GM21515 (cell line): ENCODE data around the gene ST3GAL2.

ENCODE experiments used
- ATAC-seq: cut with Tn5 transposase; IDR thresholded peaks from one replicate; pipeline ENCODE4 v1.9.1; 2021; ENCODE audit not compliant: unreplicated experiment

The ST3GAL2 gene

DNA sequence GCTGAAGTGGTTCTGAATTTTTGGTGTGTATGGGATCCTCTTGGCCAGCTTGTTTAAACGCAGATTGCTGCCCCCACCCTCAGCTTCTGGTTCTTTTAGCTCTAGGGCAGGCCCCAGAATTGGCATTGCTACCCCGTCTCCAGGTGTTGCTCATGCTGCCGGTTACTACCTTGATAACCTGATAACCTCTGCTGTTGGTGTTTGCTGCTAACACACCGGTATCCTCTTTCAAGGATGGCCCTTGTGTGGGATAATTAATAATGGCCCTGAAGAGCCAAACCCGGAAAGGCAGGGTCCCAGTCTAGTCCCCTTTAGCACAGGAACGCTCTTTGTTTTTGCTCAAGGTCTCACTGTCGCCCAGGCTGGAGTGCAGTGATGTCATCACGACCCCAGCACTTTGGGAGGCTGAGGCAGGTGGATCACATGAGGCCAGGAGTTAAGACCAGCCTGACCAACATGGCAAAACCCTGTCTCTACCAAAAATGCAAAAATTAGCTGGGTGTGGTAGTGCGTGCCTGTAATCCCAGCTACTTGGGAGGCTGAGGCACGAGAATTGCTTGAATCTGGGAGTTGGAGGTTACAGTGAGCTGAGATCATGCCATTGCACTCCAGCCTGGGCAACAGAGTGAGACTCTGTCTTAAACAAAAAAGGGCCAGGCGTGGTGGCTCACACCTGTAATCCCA is 1.3 kb upstream of the ST3GAL2 start:
- ATAC-seq = no peak

DNA sequence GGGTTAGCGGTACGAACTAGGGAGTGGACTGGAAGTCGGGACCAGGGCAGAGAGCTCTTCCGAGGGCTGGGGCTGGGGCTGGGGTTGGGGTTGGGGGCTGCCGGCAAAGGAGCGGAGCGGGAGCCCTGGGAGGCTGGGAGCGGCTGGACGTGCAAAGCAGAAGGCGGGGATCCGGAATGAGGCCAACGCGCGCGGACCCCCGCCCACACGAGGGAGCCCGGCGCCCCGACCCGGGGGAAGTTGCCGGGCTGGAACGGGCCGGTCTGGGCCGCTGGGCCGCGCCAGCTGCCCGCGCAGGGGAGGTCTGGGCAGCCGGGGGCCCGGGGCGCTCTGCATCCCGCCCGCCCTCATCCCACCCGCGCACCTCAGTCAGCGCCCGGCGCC is 323 bp downstream of the ST3GAL2 start:
- ATAC-seq = peak; percentile 1

DNA sequence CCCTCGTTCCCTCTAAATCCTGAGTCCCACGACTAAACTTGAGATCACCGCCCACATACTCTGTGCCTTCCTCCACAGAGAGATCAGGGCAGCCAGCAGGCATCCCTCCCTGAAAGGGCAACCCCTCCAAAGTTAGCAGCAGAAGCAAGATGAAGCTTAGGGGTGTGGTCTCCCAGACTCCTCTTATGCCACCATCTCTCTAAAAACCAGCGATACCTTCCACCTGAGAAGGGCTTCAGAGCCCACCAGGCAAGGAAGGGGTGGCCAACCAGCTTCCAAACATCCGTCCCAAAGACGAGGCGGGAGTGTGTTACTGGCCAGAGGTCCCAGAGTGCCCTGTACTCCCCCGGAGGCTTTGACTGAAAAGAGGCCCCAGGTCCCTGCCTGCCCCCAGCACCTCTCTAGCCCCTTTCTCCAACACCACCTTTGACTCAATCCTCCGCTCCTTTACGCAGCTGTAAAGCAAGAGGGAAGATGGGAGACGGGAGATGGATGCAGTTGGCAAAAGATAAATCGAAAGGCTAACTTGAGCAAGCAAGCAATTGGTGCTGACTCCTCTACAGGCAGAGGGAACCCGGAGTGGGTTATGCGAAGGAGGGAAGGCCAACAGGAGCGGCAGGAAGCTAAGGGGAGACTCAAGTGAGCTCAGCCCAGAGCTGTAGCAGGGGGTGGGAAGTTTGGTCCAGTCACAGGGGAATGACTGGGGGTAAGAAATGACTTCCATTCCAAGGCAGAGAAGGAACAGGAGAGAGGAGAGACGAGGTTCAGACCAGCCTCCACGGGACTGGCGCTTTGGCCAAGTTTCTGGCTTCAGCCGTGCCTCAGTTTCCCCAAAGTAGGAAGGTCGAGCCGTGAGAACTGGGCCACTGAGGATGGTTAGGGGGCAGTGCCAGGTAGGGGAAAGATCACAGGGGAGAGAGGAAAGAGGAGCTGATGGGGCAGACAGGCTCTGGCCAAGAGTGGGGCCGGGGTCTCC is 1.0 kb downstream of the ST3GAL2 start:
- ATAC-seq = no peak

DNA sequence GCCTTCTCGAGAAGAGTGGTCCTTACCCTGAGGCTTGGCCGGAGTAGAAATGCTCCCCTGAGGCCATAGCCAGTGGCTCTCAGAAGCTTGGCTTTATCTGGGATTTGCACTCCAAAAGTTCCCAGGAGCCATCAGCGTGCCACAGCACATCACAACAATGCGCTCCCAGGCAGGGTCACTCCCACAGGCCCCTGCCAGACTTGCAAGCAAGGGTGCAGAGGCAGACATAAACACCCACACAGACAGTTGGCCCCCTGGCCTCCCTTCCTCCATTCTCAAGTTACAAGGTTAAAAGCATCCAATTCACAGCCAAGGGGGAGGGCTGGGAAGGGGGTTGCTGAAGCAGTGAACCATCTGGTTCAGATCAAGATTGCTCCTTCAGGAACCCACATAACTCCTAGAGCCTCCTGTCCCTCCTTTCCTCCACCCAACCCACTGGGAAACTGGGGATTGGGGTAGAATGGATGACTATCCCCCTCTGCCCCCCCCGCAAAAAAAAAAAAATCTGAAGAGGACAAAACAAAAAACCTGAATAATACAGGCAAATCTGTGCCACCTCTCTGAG is 1.8 kb downstream of the ST3GAL2 start:
- no peak for ATAC-seq

DNA sequence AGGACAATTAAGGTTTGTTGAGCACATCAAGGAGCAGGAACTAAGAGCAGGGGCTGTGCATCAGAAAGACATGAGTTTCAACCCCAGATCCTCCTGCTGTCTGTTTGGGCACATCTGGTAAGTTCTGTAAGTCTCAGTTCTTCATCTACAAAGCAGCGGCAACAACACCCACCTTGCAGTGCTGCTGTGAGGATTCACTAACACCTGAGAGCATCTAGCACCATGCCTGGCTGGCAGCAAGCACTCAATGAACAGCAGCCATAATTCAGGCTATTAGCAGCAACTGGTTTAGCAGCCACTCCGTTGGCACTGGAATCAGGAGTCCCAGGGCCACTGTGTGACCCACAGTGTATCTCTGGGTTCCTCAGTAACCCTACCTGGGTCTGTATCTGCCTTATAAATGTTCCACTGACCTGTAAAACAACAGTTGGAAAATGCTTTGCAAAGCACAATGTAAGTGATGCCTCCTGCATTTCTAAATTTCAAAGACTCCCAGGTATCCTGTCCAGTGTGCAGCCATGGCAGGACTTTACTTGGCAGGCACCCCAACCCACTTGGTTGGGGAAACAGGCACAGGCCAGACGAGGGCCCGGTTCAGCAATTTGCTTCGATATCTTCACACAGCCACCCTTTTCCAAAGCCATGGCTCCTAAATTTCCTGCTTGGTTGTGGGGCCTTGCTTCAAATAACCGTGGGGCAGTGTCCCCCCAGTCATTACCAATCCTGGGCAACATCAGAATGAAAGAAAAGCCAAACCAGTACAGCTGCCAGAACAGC is 4.2 kb downstream of the ST3GAL2 start:
- no peak for ATAC-seq

- no peak for ATAC-seq
Observed at GRCh38 chr16:70433458-70434103, 5.3 kb downstream of the ST3GAL2 start.

- no peak for ATAC-seq
Observed at GRCh38 chr16:70432723-70433457, 6.0 kb downstream of the ST3GAL2 start.

DNA sequence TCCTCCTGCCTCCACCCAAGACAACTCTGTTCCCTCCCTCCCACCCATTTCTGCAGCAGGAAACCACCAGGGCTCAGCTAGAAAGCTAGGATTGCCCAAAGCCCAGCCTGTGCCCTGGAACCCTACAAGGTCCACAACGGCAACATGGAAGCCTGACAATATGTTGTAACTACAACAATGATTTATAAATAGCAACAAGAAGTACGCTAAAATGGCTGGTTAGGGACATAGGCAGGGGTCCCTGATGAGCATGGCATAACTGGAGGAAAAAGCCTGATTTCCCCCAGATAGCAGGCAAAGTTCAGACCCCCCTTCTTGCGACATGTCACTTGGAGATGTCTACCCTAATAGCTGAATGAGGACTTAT is 6.6 kb downstream of the ST3GAL2 start:
- ATAC-seq = no peak

DNA sequence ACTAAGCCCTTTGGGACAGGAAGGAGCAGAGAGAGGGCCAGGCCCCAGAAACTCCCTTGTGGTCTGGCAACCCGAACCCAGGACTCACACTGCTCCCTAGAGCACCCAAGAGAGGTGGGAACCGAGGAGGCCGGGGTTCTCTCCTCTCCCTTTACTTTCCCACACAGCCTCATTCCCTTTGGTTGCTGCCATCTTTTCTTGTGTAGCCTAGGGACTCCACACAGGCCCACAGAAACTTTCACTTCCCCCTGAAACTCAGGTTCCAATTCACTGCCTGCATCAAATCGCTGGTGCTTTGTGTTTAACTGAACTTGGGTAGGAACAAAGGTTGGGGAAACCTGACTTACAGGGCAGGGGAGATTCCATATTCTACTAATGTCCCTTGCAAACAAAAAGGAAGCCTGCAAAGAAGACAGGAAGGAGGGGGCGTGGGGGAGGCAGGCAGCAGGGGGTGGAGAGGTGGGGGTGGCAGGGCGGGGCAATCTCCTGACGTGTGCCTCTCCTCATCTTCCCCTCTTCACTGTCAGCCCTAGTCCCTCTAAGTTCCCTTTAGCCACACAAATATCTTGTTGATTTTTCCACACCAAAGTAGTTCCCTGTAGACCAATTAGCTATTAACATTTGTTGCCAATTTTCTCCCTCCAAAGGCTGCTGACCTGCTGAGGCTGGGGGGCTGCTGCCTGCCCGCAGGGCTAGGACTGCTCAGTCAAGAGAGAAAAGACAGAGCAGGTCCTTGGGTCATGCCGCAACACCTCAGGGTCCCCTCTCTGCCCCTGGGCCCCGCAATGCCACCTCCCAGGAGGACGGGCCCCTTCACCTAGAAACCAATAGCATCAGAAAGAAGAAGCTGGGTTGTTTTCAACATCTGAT is 8.0 kb downstream of the ST3GAL2 start:
- peak; percentile 44 for ATAC-seq

DNA sequence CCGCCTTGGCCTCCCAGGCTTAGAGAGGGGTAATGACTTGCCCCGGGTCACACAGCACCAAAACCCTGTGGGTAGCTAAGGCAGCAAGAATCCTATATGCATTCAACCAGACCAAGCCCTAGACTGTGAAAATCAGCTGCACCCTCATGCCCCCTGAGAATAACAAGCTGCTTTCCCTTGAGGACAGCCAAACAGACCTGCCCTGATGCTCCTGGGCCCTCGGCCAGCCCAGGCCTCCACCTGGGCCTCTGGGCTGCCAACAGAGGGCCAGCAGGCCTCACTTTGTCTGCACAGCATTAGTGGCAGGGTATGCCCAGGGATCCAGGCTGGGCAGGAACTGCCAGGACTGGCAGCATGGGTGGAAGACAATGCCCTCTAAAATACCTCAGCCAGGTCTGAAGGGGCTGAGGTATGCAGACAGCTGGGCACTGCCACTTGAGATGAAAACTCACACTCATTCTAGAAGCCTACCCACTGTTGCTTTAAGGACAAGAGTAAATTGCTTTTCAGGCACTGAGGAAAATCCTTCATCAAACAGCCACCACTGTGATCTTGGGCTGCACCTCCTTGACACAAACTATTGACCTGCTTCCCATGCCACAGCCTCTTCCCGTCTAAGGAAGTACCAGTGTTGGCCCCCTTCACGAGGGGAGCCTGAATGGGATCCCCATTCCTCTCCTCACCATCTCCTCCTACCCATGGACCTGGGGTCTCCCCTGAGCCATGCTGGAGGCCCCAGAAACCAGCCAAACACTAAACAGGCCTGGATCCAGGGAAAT is 8.8 kb downstream of the ST3GAL2 start:
- ATAC-seq = no peak

DNA sequence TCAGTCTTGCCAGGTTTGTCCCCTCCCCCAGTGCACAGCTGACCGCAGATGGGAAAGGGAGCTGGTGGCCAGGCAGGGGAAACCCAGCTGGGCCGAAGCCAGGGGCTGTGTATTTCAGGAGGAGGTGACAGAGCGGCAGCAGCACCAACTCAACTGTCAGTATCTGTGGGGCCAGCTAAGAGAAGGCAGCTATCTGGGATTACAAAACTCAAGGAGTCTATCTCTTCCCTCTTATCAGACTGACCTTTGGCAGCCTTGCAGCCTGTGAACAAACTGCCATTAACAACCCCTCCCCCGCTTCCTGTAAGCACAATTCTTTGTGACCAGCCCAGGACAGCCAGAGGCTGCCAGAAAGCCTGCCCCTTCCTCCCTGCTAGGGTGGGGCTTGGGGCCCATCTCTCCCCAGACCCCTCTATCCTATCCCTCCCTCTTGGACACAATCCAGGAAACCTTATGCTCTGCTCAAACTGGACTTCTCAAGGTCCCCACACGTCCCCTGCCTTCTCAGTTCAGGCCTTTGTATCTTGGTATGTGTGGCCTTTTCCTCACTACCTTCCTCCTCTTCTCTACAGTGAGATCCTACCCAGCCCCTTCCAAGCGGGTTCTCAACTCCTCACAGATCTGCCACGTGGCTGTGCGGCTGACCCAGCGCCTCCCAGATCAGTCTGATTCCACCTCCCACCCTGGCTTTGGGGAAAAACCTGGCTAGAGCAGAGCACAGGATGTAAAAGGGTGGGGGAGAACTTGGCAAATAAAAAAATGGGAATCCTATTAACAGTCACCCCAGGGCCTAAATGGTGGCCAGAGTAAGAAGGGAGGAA is 10.5 kb downstream of the ST3GAL2 start:
- ATAC-seq = no peak

DNA sequence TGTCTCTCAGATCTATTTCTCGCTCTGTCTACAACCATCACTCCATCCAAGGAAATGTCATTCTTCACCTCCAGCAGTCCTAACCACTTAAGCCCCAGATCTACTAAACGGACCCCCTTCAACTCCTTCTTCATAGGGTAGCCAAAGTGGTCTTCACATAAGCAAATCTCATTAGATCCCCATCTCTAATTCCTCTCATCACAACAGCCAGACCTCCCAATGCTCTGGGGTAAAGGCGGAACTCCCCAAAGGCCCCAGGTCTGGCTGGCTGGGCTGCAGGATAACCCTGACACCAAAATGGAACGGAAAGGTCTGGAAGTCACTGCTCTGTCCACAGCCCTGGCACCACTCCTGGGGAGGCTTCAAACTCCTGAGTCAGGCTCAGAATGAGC is 11.1 kb downstream of the ST3GAL2 start:
- ATAC-seq = no peak

DNA sequence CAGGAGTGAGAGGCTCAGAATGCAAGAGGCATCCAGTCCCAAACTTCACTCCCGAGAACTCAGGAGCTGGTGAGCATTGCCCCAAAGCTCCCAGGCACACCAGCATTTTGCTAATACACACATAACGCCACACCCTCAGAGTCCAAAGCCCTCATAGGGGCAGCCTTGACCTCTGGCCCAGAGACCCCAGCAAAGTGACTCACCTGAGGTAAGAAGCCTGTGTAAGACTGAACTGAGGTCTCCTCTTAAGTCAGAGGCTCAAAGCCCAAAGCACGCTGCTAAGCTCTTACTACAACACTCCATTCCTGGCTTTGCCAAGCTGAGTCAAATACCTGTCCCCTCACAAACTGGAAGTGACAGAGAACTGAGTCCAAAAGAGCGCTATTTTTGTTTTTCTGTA is 16.4 kb downstream of the ST3GAL2 start:
- no peak for ATAC-seq

GRCh38 chr16:70421473-70422311 is 17.2 kb downstream of the ST3GAL2 start:
- ATAC-seq = no peak

- no peak for ATAC-seq
Observed at GRCh38 chr16:70421014-70421413, 17.9 kb downstream of the ST3GAL2 start.
